Fibroblast of skin of right biceps (primary cell): Measurements from ENCODE around the gene NOP56.
"Not testable (repeated sequence)": the region's sequence is repeated elsewhere in the genome, so short reads cannot be mapped to it uniquely, and the experiment has no call there.

ENCODE experiments used
- DNase-seq: peaks from one replicate; pipeline ENCODE4 v3.0.0-alpha.2; 2013

Gene NOP56

GRCh38 chr20:2640899-2641298 is 11.5 kb upstream of the NOP56 start:
- no peak for DNase-seq

GRCh38 chr20:2643708-2644107 is 8.7 kb upstream of the NOP56 start:
- DNase-seq = no peak

GRCh38 chr20:2652724-2653555 is 508 bp downstream of the NOP56 start:
- peak; percentile 36 for DNase-seq

GRCh38 chr20:2653556-2654383 is 1.3 kb downstream of the NOP56 start:
- DNase-seq = no peak

- DNase-seq = no peak
Measured at GRCh38 chr20:2654384-2654822, 2.0 kb downstream of the NOP56 start.

GRCh38 chr20:2654831-2655230 is 2.4 kb downstream of the NOP56 start:
- DNase-seq = no peak

GRCh38 chr20:2655331-2656116 is 3.1 kb downstream of the NOP56 start:
- no peak for DNase-seq

- no peak for DNase-seq
Measured at GRCh38 chr20:2656471-2657117, 4.2 kb downstream of the NOP56 start.

- no peak for DNase-seq
Measured at GRCh38 chr20:2657241-2657640, 4.8 kb downstream of the NOP56 start.

- DNase-seq = no peak
Measured at GRCh38 chr20:2657674-2658073, 5.2 kb downstream of the NOP56 start.

- DNase-seq = peak; percentile 8
Measured at GRCh38 chr20:2658414-2659354, 6.3 kb downstream of the NOP56 start.

GRCh38 chr20:2659547-2659946 is 7.1 kb downstream of the NOP56 start:
- DNase-seq = no peak

GRCh38 chr20:2663364-2663886 is 11.0 kb downstream of the NOP56 start:
- no peak for DNase-seq

GRCh38 chr20:2663887-2664719 is 11.7 kb downstream of the NOP56 start, which contains the start of gene IDH3B:
Gene IDH3B (minus strand): TSS chr20:2664216. CDS start chr20:2664188, 28 bp downstream.
- peak; percentile 93 for DNase-seq

GRCh38 chr20:2671977-2672376 is 19.5 kb downstream of the NOP56 start:
- no peak for DNase-seq

GRCh38 chr20:2672446-2672845 is 20.0 kb downstream of the NOP56 start:
- no peak for DNase-seq

- DNase-seq = no peak
Measured at GRCh38 chr20:2673453-2673852, 21.0 kb downstream of the NOP56 start.

GRCh38 chr20:2680046-2680445 is 27.6 kb downstream of the NOP56 start:
- no peak for DNase-seq

- DNase-seq = not testable (repeated sequence)
Measured at GRCh38 chr20:2682040-2682439, 29.6 kb downstream of the NOP56 start.

- DNase-seq = not testable (repeated sequence)
Measured at GRCh38 chr20:2684817-2685216, 32.4 kb downstream of the NOP56 start.
